ENCODE measurements around the gene SPATA16.
"Not testable (repeated sequence)": the region's sequence is repeated elsewhere in the genome, so short reads cannot be mapped to it uniquely, and the experiment has no call there.

The SPATA16 gene

GRCh38 chr3:173058229-173058628, 82.8 kb downstream of the SPATA16 start:
- no peak for DNase-seq

- DNase-seq: no peak
Measured at GRCh38 chr3:173055228-173055933, 85.7 kb downstream of the SPATA16 start.

GRCh38 chr3:173049360-173049759, 91.7 kb downstream of the SPATA16 start:
- DNase-seq: no peak

- DNase-seq: no peak
Measured at GRCh38 chr3:173045770-173046382, 95.2 kb downstream of the SPATA16 start.

- no peak for DNase-seq
Measured at GRCh38 chr3:173044998-173045397, 96.0 kb downstream of the SPATA16 start.

GRCh38 chr3:173043757-173044156, 97.3 kb downstream of the SPATA16 start:
- DNase-seq: no peak

- no peak for DNase-seq
Measured at GRCh38 chr3:173038484-173038871, 102.6 kb downstream of the SPATA16 start.

GRCh38 chr3:173037840-173038483, 103.1 kb downstream of the SPATA16 start:
- no peak for DNase-seq

- DNase-seq: no peak
Measured at GRCh38 chr3:173030273-173030672, 110.8 kb downstream of the SPATA16 start.

GRCh38 chr3:173028351-173028750, 112.7 kb downstream of the SPATA16 start:
- no peak for DNase-seq

GRCh38 chr3:173027429-173027828, 113.6 kb downstream of the SPATA16 start:
- DNase-seq: no peak

- DNase-seq: no peak
Measured at GRCh38 chr3:173025941-173026340, 115.1 kb downstream of the SPATA16 start.

- DNase-seq: no peak
Measured at GRCh38 chr3:173021547-173022185, 119.4 kb downstream of the SPATA16 start.

- not testable (repeated sequence) for DNase-seq
Measured at GRCh38 chr3:173020128-173020527, 120.9 kb downstream of the SPATA16 start.

GRCh38 chr3:173019378-173019777, 121.7 kb downstream of the SPATA16 start:
- DNase-seq: no peak

- DNase-seq: no peak
Measured at GRCh38 chr3:173018758-173019157, 122.3 kb downstream of the SPATA16 start.

- no peak for DNase-seq
Measured at GRCh38 chr3:173013219-173013832, 127.7 kb downstream of the SPATA16 start.

GRCh38 chr3:173009410-173009809, 131.6 kb downstream of the SPATA16 start:
- peak; percentile 54 for DNase-seq

GRCh38 chr3:173008978-173009377, 132.1 kb downstream of the SPATA16 start:
- DNase-seq: no peak

GRCh38 chr3:173007079-173007723, 133.8 kb downstream of the SPATA16 start:
- no peak for DNase-seq

GRCh38 chr3:173006006-173006405, 135.0 kb downstream of the SPATA16 start:
- DNase-seq: no peak

GRCh38 chr3:173004681-173005080, 136.4 kb downstream of the SPATA16 start:
- no peak for DNase-seq

- no peak for DNase-seq
Measured at GRCh38 chr3:173003956-173004355, 137.1 kb downstream of the SPATA16 start.

Data from NCI-H2107 (cell line).